HG02610 (cell line): ENCODE data around the gene CARD6.
"Not testable (repeated sequence)": the region's sequence is repeated elsewhere in the genome, so short reads cannot be mapped to it uniquely, and the experiment has no call there.

Experiments
- ATAC-seq: cut with Tn5 transposase; IDR thresholded peaks from one replicate; pipeline ENCODE4 v1.9.1; 2021; ENCODE audit warnings: mild to moderate bottlenecking, moderate library complexity; ENCODE audit not compliant: unreplicated experiment

CARD6 gene

GRCh38 chr5:40869384-40869783, 28.2 kb downstream of the CARD6 start:
- no peak for ATAC-seq

GRCh38 chr5:40871177-40871576, 30.0 kb downstream of the CARD6 start:
- ATAC-seq = no peak

GRCh38 chr5:40872253-40872652, 31.1 kb downstream of the CARD6 start:
- not testable (repeated sequence) for ATAC-seq

GRCh38 chr5:40873286-40873880, 32.2 kb downstream of the CARD6 start:
- no peak for ATAC-seq

GRCh38 chr5:40875958-40876357, 34.8 kb downstream of the CARD6 start:
- no peak for ATAC-seq

GRCh38 chr5:40877371-40877988, 36.3 kb downstream of the CARD6 start:
- ATAC-seq = no peak

GRCh38 chr5:40879163-40879942, 38.2 kb downstream of the CARD6 start:
- peak; percentile 41 for ATAC-seq

- ATAC-seq = no peak
These were observed 41.1 kb downstream of the CARD6 start for GRCh38 chr5:40882291-40882690.

- not testable (repeated sequence) for ATAC-seq
These were observed 41.9 kb downstream of the CARD6 start for GRCh38 chr5:40883051-40883450.

- ATAC-seq = not testable (repeated sequence)
These were observed 54.6 kb downstream of the CARD6 start for GRCh38 chr5:40895440-40896425.

- ATAC-seq = peak; percentile 91
These were observed 63.2 kb downstream of the CARD6 start for GRCh38 chr5:40904205-40904993.

GRCh38 chr5:40904994-40905306, 63.8 kb downstream of the CARD6 start:
- no peak for ATAC-seq

- no peak for ATAC-seq
These were observed 65.2 kb downstream of the CARD6 start for GRCh38 chr5:40906351-40906751.

GRCh38 chr5:40909264-40909663, 68.1 kb downstream of the CARD6 start, which contains the start of gene C7:
Gene C7, plus strand, starts transcription at chr5:40909497. Its CDS starts 114 bp downstream, at chr5:40909611.
- no peak for ATAC-seq

GRCh38 chr5:40909723-40910122, 68.6 kb downstream of the CARD6 start:
- no peak for ATAC-seq
